Measurements from ENCODE around the gene ZNF384.

Gene ZNF384

GRCh38 chr12:6653342-6653741, 35.8 kb downstream of the ZNF384 start:
- no peak for DNase-seq

- no peak for DNase-seq
Observed at GRCh38 chr12:6652391-6652790, 36.8 kb downstream of the ZNF384 start.

GRCh38 chr12:6650832-6651231, 38.3 kb downstream of the ZNF384 start:
- DNase-seq, result no peak

- DNase-seq, result no peak
Observed at GRCh38 chr12:6647083-6647604, 42.0 kb downstream of the ZNF384 start, which contains the start of gene ACRBP. Gene ACRBP (minus strand): TSS chr12:6647432. CDS start chr12:6647366, 66 bp downstream.

GRCh38 chr12:6646276-6647082, 42.7 kb downstream of the ZNF384 start:
- DNase-seq, result no peak

GRCh38 chr12:6644903-6645302, 44.3 kb downstream of the ZNF384 start:
- no peak for DNase-seq

GRCh38 chr12:6644257-6644596, 44.9 kb downstream of the ZNF384 start:
- no peak for DNase-seq

- DNase-seq, result no peak
Observed at GRCh38 chr12:6643569-6644256, 45.5 kb downstream of the ZNF384 start.

- no peak for DNase-seq
Observed at GRCh38 chr12:6641131-6641530, 48.0 kb downstream of the ZNF384 start.

GRCh38 chr12:6640497-6640896, 48.7 kb downstream of the ZNF384 start:
- DNase-seq, result no peak

- DNase-seq, result no peak
Observed at GRCh38 chr12:6639151-6639801, 49.9 kb downstream of the ZNF384 start.

GRCh38 chr12:6638305-6638704, 50.9 kb downstream of the ZNF384 start:
- DNase-seq, result no peak

- DNase-seq, result no peak
Observed at GRCh38 chr12:6635856-6636531, 53.2 kb downstream of the ZNF384 start, which contains the start of gene LPAR5. Gene LPAR5 (minus strand): TSS chr12:6635959. CDS start chr12:6621248, 14,711 bp downstream.

GRCh38 chr12:6635375-6635855, 53.8 kb downstream of the ZNF384 start:
- DNase-seq, result peak; percentile 69

GRCh38 chr12:6632026-6632983, 56.9 kb downstream of the ZNF384 start:
- peak; percentile 44 for DNase-seq

- DNase-seq, result no peak
Observed at GRCh38 chr12:6631549-6631961, 57.6 kb downstream of the ZNF384 start.

GRCh38 chr12:6630736-6631135, 58.4 kb downstream of the ZNF384 start:
- no peak for DNase-seq

- DNase-seq, result no peak
Observed at GRCh38 chr12:6627616-6628015, 61.6 kb downstream of the ZNF384 start.

- DNase-seq, result no peak
Observed at GRCh38 chr12:6626654-6627283, 62.4 kb downstream of the ZNF384 start.

GRCh38 chr12:6620885-6621274, 68.3 kb downstream of the ZNF384 start:
- no peak for DNase-seq
